GM12865 (cell line): ENCODE measurements around the gene KY.
"Not testable (repeated sequence)": the region's sequence is repeated elsewhere in the genome, so short reads cannot be mapped to it uniquely, and the experiment has no call there.

ENCODE experiments used
- DNase-seq: peaks from one replicate; pipeline ENCODE4 v3.0.0; 2010; ENCODE audit warnings: low read depth
- H3K4me3 ChIP-seq: 2 replicates; pipeline ENCODE4 v1.5.1; 2011; ENCODE audit warnings: mild to moderate bottlenecking, low read depth, low read length, control low read depth
- TF ChIP-seq, protein P1 (sequence below): IDR thresholded peaks from 2 replicates; pipeline ENCODE4 v1.5.1; 2011; ENCODE audit warnings: low read length, control low read depth, low read depth, inconsistent platforms; ENCODE audit not compliant: insufficient read depth; ENCODE audit errors: missing control alignments

Gene KY

GRCh38 chr3:134576426-134576825 is 74.4 kb downstream of the KY start:
- TF ChIP-seq, protein P1, sequence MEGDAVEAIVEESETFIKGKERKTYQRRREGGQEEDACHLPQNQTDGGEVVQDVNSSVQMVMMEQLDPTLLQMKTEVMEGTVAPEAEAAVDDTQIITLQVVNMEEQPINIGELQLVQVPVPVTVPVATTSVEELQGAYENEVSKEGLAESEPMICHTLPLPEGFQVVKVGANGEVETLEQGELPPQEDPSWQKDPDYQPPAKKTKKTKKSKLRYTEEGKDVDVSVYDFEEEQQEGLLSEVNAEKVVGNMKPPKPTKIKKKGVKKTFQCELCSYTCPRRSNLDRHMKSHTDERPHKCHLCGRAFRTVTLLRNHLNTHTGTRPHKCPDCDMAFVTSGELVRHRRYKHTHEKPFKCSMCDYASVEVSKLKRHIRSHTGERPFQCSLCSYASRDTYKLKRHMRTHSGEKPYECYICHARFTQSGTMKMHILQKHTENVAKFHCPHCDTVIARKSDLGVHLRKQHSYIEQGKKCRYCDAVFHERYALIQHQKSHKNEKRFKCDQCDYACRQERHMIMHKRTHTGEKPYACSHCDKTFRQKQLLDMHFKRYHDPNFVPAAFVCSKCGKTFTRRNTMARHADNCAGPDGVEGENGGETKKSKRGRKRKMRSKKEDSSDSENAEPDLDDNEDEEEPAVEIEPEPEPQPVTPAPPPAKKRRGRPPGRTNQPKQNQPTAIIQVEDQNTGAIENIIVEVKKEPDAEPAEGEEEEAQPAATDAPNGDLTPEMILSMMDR, result no peak
- H3K4me3 ChIP-seq, result no peak overlapping the region
- DNase-seq, result no peak

GRCh38 chr3:134569899-134570298 is 80.9 kb downstream of the KY start:
- not testable (repeated sequence) for DNase-seq, H3K4me3 ChIP-seq

DNA sequence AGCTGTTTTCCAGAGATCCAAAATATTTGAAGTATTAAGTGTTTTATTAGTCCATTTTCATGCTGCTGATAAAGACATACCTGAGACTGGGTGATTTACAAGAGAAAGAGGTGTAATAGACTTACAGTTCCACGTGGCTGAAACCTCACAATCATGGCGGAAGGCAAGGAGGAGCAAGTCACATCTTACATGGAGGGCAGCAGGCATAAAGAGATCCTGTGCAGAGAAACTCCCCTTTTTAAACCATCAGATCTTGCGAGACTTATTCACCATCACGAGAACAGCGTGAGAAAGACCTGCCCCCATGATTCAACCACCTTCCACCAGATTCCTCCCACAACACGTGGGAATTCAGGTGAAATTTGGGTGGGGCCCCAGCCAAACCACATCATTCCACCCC is 82.0 kb downstream of the KY start:
- no peak for DNase-seq
- no peak overlapping the region for H3K4me3 ChIP-seq
- TF ChIP-seq, protein P1, result no peak

DNA sequence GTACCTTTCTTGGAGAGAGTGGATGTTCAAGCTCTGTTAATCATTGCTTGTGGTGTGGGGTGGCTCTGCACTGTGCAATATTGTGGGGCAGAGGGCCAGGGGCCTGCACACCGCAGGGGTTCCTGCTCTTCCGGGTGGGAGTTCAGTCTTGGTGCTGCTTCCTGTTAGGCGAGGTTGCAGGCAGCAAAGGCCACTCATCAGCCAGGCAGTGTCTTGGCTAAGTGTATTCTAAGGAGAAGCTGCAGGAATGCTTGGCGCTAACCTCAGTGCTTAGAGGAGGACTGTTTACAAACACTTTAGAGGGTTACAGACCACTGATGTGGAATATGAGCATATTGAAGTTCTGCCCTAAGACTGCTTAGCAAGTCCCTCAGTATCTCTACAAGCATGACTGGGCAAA is 83.2 kb downstream of the KY start:
- DNase-seq, result no peak
- TF ChIP-seq, protein P1, result no peak
- H3K4me3 ChIP-seq, result no peak overlapping the region

DNA sequence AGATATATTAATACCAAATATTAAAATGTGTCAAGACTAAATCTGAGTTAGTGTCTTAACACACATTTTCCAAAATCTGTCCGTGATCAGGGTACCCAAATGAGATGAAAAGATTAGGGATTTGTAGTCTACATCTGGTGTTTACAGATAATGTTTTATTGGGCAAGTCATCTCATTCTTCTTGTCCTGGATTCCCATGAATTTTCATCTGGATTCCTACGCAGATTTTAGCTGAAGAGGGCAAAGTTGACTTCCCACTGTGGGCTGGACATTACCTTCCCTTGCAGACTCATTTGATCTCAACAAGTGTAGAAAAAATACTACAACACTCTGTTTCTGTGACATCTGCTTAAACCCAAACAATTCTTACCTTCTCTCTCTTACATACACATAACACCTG is 85.8 kb downstream of the KY start:
- no peak overlapping the region for H3K4me3 ChIP-seq
- DNase-seq, result no peak
- TF ChIP-seq, protein P1, result no peak

- no peak for DNase-seq
- TF ChIP-seq, protein P1, result no peak
These were observed 87.2 kb downstream of the KY start for GRCh38 chr3:134563601-134564000.

GRCh38 chr3:134562055-134562454 is 88.8 kb downstream of the KY start:
- H3K4me3 ChIP-seq, result no peak overlapping the region
- DNase-seq, result no peak
- TF ChIP-seq, protein P1, result no peak

More at GRCh38 chr3:134563601-134564000, 87.2 kb downstream of the KY start:
- no peak overlapping the region for H3K4me3 ChIP-seq
